ENCODE data around the gene KIFAP3.

KIFAP3 gene

GRCh38 chr1:169945181-169945580 is 129.3 kb downstream of the KIFAP3 start:
- H3K27ac ChIP-seq, result no peak overlapping the region
- TF ChIP-seq CTCF (conservative IDR thresholded peaks at IDR 0.05) (no peak), ZFX (IDR thresholded peaks at IDR 0.05) (no peak)

DNA sequence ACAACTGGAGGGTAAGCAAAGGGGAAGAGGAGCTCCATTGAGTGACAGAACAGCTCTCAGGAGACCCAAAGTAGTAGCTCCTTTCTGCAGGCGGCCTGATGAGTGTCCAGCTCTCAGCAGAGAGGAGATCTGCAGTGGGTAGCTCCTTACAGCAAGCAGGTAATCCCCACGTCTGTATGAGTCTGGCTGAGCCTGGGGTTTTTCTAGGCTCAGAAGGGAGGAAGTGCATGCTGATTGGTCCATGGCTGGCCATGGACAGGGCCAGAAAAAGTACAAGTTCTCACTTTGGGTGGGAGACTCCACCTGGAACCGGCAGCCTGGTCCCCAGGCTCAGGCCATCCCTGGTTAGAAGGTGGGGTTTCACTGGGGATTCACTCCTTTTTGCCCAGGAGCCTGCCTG is 129.9 kb downstream of the KIFAP3 start:
- TF ChIP-seq ZFX (IDR thresholded peaks at IDR 0.05) (no peak), CTCF (conservative IDR thresholded peaks at IDR 0.05) (no peak)
- H3K27ac ChIP-seq, result no peak overlapping the region

DNA sequence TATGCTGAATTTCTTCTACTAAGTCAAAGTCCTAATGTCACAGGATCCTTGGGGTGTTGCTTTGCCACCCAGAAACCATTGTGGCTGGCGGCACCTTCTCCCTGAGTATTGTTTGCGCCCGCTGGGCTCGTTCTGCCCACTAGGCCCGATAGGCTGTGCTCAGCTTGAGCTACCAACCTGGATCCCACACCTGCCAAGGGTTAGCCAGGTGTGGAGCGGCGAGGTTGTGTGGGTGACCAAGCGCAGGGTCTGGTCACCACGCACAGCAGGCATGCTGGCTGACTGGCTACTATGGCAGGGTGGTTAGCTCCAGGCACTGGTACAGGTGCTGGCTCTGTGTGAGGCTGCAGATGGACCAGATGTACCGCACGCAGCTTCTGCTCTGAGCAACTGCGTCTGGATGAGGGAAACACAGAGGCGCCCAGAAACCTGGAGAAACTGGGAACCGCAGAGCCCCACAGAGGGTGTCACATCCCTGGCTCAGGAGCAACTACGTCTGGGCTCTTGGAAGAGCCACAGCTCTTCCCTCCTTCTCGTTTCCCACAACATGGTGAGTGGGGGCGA is 130.4 kb downstream of the KIFAP3 start:
- TF ChIP-seq ZFX (IDR thresholded peaks at IDR 0.05), result no peak
- TF ChIP-seq CTCF (conservative IDR thresholded peaks at IDR 0.05), result no peak
- no peak overlapping the region for H3K27ac ChIP-seq

- no peak overlapping the region for H3K27ac ChIP-seq
- no peak for TF ChIP-seq ZFX (IDR thresholded peaks at IDR 0.05)
Measured at GRCh38 chr1:169941982-169942830, 132.3 kb downstream of the KIFAP3 start.

DNA sequence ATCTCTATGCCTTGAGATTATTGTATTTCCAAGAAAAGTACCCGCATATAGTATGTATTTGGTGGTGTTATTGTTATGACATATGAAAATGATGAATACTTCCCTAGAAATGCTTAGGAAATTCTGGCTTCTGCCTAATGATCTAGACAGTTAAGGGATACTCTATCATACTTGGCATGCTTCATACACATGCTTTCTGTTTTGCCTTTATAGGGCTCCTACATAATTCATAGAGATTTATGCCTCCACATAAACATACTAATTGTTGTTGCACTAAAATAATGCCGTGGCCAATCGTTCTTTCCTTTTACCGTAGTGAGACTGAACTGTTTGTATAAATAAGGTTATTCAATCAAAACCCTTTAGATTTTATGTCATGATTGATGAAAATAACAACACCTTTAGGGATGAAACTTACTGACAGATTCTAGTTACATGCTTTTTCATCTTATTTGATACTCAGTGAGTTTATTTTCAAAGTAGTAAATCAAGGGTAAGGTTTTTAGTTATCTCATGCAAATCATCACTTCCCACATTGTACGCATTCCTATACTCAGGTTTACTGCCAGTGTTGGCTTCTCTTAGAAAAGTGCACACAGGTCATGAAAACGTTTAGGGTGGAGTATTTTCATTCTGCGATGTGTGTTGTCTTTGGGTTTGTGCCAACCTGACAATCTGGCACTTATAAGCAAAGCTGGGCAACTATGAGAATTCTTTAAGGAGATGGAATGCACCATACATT is 140.3 kb downstream of the KIFAP3 start:
- no peak overlapping the region for H3K27ac ChIP-seq
- TF ChIP-seq ZFX (IDR thresholded peaks at IDR 0.05), result no peak
- no peak for TF ChIP-seq CTCF (conservative IDR thresholded peaks at IDR 0.05)

DNA sequence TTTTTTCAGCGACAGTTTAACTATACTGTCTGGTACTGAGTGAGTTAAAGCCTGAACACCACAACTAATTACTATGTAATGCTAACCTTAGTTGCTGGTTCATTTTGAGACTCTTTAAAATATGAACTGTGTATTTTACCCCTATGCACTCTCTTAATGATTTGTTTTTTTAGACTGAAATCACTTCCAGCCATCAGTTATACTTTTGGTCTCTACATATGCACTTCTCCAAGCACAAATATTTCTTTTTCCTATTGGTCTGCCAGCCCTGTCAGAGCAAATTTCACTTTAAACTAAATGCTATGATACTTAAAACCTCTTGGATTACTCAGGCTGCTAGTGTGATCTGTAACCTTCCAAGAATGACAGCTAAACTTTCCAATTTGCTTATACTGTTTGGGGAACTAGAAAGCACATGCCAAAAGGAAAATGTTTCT is 142.7 kb downstream of the KIFAP3 start:
- TF ChIP-seq ZFX (IDR thresholded peaks at IDR 0.05) (no peak), CTCF (conservative IDR thresholded peaks at IDR 0.05) (no peak)

DNA sequence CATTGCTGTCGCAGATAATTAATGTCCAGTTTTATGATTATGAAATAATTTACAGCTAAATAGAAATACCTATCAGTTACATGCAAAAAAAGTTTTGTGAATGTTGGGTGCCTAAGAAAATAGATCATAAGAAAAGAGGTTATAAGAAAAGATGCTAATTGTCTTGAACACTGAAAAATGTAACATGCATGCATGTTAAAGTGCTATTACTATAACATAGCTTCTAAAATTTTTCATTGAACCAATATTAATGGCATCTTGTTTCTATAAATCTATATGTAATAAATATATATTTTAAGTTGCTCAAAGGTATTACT is 145.3 kb downstream of the KIFAP3 start:
- TF ChIP-seq CTCF (conservative IDR thresholded peaks at IDR 0.05) (peak; percentile 51), ZFX (IDR thresholded peaks at IDR 0.05) (no peak)
- no peak overlapping the region for H3K27ac ChIP-seq

More for the DNA sequence above, 142.7 kb downstream of the KIFAP3 start:
- H3K27ac ChIP-seq, result no peak overlapping the region

Measured in C4-2B (cell line).